Fibroblast of upper back skin (primary cell): ENCODE data around the gene CACNA1A.
"Not testable (repeated sequence)": the region's sequence is repeated elsewhere in the genome, so short reads cannot be mapped to it uniquely, and the experiment has no call there.

ENCODE experiments used
- DNase-seq: peaks from one replicate; pipeline ENCODE4 v3.0.0-alpha.2; 2013

Gene CACNA1A

DNA sequence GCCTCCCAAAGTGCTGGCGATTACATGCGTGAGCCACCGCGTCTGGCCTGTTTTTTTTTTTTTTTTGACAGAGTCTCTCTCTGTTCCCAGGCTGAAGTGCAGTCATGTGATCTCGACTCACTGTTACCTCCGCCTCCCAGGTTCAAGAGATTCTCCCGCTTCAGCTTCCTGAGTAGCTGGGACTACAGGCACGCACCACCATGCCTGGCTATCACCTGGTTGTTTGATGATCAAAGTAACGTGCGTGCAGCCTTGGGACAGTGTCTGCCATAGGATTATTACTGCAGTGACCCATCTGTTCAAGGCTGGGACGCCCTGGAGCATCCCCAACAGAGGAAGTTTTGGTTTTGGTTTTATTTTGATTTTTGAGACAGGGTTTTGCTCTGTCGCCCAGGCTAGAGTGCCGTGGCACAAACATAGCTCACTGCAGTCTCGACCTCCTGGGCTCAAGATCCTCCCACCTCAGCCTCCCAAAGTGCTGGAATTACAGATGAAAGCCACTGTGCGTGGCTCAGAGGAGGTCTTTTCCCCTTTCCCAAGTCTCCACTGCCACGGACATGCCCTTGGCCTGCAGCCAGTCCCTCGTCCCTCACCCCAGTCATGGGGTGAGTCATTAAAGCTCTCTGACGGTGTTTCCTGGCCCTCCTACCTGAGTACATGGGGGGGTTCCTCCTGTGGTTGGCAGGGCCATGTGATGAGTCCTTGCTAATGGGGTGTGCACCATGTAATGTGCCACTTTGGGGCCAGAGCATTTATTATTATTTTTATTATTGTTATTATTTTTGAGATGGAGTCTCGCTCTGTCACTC is 290.5 kb downstream of the CACNA1A start:
- DNase-seq = no peak

DNA sequence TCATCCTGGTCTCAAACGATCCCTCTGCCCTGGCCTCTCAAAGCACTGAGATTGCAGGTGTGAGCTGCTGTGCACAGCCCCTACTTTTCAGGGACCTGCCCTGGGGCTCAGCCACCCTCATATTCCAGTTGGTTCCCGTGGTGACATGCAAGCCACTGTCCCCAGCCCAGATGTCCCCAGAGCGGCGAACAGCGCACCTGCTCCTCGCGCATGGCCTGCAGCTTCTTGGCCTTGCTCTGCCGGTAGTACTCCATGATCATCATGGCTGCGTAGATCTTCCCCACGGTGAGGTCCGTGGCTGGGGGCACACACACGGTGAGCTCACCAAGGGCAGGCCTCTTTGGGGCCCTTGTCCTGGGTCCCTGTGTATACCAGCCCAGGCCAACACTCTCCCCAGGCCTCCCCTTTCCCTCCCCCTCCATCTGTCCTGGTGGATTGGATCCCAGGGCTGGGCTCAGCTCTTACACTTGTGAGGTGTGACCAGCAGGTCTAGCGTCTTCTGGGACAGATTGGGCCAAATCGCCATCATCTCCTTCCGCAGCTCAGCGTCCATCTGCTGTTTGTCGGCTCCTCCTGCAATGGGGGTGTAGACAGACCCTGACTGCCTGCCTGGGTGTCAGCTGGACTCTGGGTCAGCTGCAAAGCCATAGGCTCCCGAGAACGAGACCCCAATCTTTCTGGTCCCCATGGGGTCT is 292.1 kb downstream of the CACNA1A start:
- no peak for DNase-seq

DNA sequence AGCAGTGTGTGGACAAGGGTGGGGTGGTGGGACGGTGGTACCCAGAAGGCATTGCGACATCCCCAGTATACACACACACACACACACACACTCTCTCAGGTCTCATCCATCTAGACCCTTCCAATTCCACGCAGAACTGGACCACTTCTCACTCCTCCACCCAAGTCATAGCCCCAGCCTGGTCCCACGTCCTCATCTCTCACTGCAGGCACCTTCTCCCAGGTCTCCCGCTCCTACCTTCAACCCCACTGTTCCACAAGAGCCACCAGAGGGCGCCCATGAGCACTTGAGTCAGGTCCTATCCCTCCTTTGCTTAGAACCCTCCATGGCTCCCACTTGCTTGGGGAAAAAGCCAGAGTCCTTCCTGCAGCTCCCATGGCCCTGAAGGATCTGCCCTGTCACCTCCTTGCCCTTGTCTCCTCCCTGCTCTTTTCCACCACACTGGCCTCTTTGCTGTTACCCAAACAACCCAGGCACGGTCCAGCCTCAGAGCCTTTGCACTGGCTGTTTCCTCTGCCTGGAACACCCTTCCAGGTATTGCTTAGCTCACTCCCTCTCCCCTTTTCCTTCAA is 293.4 kb downstream of the CACNA1A start:
- DNase-seq = peak; percentile 46

DNA sequence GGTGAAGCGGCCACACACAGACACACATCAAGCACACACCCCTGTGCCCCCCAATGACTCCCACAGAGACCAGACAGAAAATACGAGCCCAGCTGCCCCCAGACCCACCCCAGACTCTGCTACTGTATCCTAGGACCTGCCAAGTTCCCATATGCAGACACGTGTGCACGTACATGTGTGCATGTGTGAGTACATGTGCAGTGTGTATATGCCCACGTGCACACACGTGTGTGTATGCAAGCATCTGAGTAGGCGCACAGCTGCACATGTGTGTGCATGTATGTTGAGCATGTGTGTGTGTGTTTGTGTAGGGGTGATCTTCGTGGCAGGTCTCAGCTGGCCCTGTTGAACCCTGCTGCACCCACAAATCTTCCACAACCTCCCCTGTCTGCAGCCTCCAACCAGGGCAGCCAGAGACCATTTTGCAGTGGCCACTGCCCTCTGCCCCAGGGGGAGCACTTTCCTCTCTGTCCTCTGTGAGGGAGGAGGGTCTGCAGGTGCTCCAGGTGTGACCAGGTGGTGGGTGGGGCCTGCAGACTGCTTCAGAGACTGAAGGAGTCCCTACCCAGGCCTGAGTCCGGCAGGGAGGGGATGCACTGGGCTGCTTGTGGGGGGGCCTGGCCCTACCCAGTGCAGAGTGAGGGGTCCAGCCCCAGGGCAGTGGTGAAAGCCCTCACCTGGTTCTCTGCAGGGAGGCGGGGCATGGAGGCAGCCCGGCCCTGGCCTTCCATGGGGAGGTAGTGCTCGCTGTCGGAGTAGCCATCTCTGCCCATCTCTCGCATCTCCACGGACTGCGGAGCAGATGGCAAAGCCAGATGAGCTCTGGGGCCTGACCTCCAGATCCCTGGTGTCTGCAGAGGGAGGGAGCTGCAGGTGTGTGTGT is 294.6 kb downstream of the CACNA1A start:
- no peak for DNase-seq

DNA sequence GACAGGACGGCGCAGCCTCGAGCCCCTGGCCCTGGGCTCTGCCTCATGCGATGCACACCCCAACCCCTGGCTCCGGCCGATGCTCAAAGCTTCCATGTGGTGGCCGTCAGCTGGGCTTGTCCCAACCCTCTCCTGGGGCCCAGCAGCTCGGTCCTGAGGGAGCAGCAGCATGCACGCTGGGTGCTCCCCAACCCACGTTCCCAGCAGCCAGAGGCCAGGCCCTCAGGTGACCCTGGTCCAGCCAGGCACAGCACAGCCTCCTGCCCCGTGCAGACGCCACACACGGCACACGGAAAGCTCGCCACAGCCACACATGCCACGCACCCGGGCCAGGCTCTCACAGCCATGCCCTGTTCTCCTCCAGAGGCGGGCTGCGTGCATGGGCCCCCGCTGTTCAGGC is 295.3 kb downstream of the CACNA1A start:
- DNase-seq = no peak

DNA sequence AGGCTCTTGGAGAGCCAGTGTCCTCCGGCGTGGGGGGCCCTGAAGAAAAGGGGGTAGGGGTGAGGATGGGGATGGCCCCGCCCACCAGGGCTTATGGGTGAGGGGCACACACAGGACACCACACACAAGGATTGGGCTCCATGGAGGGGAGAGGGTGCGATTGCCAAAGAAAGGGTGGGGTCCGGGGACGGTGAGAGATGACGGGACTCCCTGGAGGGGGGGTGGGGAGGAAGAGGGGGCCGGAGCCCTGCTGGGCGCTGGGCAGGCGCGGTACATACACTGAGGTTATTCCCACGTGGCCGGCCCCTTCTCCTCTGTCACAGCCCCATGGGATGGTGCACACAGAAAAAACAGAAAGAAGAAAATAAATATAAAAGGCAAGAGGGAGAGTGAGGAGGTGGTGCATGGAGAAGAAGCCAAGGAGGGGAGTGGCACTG is 295.9 kb downstream of the CACNA1A start:
- no peak for DNase-seq

DNA sequence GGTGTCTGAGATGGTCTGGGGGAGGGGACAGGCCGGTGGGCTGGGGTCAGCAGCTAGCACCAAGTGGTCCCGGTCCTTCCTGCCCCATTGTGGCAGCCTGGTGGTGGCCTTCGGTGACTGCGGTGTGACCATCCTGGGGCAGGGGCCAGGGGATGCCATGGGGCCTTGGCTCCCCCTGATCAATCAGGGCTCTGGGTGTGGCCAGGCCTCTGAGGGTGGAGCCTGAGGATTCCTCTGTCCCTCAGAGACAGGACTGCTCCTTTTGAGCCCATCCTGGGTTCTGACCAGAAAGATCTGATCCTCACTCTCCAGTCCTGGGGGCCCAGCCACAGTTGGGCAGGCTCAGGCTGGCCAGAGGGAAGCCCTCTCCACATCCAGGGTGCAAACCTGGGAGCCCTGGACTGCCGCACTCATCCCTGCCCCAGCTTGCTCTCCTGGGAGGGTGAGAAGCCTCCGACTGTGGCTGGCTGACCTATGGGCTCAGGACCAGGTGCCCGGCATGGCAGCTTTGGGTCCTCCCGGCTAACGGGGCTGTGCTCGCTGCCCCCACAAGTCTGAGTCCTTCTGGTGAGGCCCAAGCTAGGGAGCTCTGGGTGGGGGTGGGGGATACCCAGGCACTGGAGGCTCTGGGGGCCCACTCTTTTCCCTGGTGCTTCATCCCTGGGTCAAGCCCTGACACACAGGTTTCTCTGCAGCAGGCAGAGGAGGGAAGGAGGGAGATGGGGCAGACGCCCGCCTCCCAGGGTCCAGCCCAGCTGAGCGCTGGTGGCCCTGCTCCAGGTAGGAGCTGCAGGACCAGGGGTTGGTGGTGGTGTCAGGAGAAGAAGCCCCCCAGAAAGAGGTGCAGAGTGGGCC is 296.6 kb downstream of the CACNA1A start:
- no peak for DNase-seq

DNA sequence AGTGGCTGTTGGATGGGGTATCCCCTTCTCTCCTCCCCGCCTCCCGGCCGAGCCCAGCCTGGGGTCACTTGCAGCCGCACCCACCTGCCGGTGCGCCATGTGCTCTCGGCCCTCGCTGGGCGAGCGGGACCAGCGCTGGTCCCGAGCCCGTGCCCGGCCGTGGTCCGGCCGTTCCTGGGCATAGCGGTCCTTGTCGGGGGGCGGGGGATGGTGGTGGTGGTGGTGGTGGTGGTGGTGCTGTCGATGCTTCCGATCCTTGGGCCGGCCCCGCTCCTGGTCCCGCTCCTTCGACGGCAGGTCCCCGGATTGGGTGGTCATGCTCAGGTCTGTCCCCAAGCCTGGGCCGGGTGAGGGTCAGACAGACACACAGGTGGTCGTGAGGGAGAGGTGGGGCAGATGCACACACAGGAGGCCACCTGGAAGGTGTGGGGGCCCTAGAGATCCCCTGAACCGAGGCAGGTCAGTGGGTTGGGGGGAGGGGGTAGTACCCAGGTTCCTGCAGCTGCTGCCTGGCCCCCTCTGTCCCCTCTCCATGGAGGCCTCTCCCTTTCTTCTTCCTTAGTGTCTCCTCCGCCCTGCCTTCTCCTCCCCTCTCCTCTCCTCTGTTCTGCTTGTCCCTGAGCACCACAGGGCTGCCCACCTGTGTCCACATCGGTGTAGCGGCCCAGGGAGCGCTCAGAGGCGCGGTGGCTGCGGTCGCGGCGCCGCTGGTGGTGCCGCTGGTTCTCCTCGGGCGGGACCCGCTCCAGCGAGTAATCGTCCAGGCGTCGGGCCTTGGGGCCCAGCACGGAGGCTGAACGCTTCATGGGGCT is 297.4 kb downstream of the CACNA1A start:
- DNase-seq = no peak

DNA sequence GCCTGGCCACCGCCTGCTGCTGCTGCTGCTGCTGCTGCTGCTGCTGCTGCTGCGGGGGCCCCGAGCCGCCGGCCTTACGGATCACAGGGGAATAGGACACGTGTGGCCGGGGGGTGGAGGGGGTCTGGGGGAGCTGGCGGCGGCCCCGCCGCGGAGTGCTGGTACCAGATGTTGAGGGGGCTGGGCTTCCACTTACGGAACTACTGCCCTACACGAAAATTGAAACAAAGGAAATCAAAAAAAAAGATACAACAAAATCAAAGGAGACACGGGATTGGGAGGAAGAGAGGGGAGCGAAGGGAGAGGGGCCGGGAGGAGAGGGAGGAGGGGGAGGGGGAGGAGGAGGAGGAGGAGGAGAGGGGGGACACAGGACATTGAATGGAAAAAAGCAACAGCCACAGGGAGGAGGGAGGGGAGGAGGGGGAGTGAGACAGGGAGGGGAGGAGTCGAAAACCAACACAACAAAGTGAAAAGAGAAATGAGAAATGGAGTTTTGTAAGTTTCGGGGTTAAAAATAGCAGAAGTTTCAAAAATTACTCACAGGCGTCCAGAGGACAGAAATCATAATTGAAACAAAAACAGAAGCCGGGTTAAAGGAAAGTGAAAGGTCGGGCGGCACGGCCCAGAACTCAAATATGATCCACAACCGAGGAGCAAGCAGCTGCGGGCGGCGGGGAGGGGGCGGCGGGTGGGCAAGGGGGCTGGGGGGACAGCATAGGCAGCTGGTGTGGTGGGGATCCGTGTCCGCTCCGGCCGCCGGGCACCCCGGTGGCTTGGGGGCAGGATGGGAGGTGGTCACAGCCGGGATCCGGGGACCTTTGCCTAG is 298.2 kb downstream of the CACNA1A start:
- DNase-seq = peak; percentile 83

DNA sequence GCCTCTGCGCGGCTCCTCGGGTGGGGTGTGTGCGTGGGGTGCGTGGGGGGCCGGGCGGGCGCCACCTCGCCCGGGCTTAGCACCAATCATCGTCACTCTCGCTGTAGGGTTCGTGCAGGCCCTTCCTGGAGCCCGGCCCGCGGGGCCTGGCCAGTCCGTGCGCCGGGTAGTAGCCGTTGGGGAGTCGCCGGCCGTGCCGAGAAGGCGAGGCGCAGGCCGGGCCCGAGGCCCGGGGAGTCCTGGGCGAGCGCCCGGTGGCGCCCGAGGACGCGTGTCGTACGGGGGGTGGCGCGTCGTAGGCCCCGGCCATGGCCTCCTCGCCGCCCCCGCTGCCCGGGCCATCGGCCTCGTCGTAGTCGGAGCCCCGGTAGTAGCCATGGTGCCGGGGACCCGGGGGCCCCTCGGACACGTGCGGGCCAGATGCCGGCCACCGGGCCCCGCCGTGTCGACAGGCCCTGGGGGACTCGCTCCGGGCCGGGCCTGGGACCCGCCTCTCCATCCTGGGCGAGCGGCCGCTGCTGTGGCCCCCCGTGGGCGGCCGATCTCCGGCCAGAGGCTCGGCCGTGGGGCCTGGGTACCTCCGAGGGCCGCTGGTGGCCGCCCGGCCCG is 298.9 kb downstream of the CACNA1A start:
- DNase-seq = no peak

DNA sequence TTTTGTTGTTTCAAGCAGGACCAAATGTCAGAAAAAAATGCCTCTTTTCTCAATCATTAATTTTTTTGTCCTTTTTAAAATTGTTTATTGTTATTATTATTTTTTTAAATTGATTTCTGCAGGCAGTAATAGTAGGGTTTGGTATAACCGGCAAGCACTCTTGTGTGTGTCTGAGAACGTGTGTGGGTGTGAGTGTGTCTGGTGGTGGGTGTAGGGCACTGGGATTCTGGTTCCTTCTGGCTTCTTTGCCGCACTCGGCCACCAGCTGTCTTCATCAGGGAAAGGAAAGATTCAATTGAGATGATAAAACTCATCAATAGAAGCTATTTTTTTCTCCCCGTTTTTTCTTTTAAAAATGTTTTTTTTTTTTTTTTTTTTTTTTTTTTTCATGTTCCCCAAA is 299.7 kb downstream of the CACNA1A start:
- DNase-seq = no peak

DNA sequence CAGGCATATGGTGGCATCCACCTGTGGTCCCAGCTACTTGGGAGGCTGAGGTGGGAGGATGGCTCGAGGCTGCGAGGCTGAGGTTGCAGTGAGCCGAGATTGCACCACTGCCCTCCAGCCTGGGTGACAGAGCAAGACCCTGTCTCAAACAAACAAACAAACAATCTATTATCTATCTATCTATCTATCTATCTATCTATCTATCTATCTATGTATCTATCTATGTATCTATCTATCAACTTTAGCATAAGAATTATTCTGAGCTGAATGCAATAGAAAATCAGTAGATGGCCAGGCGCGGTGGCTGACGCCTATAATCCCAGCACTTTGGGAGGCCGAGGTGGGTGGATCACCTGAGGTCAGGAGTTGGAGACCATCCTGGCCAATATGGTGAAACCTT is 304.2 kb downstream of the CACNA1A start:
- DNase-seq = not testable (repeated sequence)

DNA sequence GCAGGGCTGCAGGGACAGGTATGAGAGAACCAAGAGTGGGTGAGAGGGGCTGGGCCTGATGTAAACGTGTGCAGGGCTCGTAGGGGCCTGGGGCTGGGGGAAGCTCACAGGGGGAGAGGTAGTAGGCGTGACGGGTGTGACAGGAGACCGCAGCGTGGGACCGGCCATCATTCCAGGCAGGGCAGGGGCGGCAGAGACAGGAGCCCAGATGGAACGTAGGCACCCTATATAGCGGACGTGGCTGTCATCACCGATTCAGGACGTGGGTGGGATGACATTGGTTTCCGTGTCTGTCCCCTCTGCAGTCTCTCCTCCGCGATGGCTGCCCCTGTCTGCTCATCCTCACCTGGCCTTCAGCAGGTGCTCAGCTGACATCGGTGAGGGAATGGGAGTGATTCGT is 307.6 kb downstream of the CACNA1A start:
- no peak for DNase-seq

DNA sequence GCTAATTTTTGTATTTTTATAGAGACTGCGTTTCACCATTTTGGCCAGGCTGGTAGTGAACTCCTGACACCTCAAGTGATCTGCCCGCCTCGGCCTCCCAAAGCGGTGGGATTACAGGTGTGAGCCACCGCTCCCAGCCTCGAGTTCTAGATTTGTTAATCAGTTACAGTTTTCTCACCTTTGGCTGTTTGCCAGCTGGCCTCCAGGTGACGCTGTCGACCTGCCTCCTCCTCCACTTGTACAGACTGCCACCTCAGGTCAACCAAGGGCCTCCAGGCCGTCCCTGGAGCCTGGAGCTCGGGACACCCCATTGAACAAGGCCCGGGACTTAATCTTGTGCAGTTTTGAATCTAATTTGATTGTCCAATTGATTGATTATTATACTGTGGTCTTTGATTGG is 310.6 kb downstream of the CACNA1A start:
- no peak for DNase-seq

DNA sequence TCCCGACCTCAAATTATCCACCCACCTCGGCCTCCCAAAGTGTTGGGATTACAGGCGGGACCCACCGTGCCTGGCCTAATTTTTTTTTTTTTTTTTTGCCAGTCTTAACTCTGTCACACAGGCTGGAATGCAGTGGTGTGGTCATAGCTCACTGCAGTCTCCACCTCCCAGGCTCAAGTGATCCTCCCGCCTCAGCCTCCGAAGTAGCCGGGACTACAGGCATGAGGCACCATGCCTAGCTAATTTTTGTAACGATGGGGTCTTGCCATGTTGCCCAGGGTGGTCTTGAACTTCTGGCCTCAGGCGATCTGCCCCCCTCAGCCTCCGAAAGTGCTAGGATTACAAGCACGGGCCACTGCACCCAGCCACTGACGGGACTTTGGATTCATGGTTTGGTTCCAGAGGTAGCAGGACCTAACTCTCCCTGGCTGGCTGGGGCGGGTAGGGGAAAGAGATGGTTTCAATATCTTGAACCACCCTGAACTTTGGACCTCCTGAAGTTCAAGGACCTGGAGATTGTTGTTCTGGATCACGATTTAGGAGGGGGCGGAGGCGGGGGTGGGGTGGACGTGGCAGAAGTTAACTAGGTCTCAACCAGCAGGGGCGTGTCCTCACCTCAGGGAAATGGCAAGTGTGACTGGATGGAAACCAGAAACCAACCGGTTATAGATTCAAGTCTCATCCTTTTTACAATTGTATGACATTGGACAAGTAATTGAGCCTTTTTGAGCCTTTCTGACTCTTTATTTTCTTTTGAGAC is 315.3 kb downstream of the CACNA1A start:
- DNase-seq = no peak

DNA sequence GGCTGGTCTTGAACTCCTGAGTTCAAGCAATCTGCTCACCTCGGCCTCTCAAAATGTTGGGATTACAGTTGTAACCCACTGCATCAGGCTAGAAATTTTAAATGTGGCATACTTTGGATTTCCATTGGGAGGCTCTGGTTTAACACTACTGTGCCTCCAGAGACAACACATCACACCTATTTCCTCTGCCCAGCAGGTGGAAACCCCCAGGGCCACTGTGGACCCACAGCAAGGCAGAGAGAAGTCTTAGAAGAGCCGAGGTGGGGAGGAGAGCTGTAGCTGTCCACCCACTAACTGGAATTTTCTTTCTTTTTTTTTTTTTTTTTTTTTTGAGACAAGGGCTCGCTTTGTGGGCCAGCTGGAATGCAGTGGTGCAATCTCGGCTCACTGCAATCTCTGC is 316.7 kb downstream of the CACNA1A start:
- no peak for DNase-seq

DNA sequence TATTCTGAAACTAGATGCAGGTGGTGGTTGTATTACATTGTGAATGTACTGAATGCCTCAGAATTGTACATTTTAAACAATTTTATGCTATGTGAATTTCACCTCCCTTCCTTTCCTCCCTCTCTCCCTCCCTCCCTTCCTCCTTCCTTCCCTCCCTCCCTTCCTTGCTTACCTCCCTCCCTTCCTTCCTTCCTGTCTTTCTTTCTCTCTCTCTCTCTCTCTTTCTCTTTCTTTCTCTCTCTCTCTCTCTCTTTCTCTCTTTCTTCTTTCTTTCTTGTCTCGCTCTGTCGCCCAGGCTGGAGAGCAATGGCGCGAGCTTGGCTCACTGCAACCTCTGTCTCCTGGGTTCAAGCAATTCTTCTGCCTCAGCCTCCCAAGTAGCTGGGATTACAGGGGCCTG is 318.9 kb downstream of the CACNA1A start:
- no peak for DNase-seq

DNA sequence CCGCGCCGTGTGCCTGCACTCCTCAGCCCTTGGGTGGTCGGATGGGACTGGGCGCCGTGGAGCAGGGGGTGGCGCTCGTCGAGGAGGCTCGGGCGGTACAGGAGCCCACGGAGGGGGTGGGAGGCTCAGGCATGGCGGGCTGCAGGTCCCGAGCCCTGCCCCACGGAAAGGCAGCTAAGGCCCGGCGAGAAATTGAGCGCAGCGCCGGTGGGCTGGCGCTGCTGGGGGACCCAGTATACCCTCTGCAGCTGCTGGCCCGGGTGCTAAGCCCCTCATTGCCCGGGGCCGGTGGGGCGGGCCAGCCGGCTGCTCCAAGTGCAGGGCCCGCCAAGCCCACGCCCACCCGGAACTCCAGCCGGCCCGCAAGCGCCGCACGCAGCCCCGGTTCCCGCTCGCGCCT is 319.6 kb downstream of the CACNA1A start:
- not testable (repeated sequence) for DNase-seq
